KBM-7 (cell line): ENCODE results near the gene PAK1.

ENCODE experiments used
- DNase-seq: peaks from one replicate; pipeline ENCODE4 v3.0.0-alpha.2; 2015
- in situ Hi-C: fragments of 300-500 bp; cut with MboI; formaldehyde crosslinking; loops from 2 replicates; pipeline ENCODE4 v1.14.3; 2020; ENCODE audit warnings: low sequenced_read_pairs, low pct_unique_long_range_greater_than_20kb, mixed read lengths

Gene PAK1

GRCh38 chr11:77411717-77412441, 62.0 kb downstream of the PAK1 start:
- DNase-seq: peak; percentile 94
- in situ Hi-C loops: no loop called here

GRCh38 chr11:77411137-77411707, 62.7 kb downstream of the PAK1 start:
- DNase-seq: peak; percentile 55
- in situ Hi-C loops: no loop called here

- peak; percentile 57 for DNase-seq
- in situ Hi-C loops: no loop called here
Measured at GRCh38 chr11:77410076-77410827, 63.6 kb downstream of the PAK1 start.

- in situ Hi-C loops: no loop called here
- DNase-seq: no peak
Measured at GRCh38 chr11:77409046-77409445, 64.8 kb downstream of the PAK1 start.

- DNase-seq: peak; percentile 61
- in situ Hi-C loops: no loop called here
Measured at GRCh38 chr11:77407613-77408012, 66.3 kb downstream of the PAK1 start.

- DNase-seq: no peak
- in situ Hi-C loops: no loop called here
Measured at GRCh38 chr11:77406396-77406795, 67.5 kb downstream of the PAK1 start.

- in situ Hi-C loops: no loop called here
Measured at GRCh38 chr11:77403211-77403610, 70.7 kb downstream of the PAK1 start.

GRCh38 chr11:77402218-77402556, 71.7 kb downstream of the PAK1 start:
- in situ Hi-C loops: no loop called here
- peak; percentile 34 for DNase-seq

More at GRCh38 chr11:77403211-77403610, 70.7 kb downstream of the PAK1 start:
- no peak for DNase-seq

GRCh38 chr11:77401486-77402217, 72.2 kb downstream of the PAK1 start:
- in situ Hi-C loops: no loop called here
- DNase-seq: peak; percentile 16

GRCh38 chr11:77400775-77401449, 73.0 kb downstream of the PAK1 start:
- in situ Hi-C loops: no loop called here
- no peak for DNase-seq

- no peak for DNase-seq
Measured at GRCh38 chr11:77400271-77400670, 73.6 kb downstream of the PAK1 start.

GRCh38 chr11:77397631-77398030, 76.3 kb downstream of the PAK1 start:
- DNase-seq: no peak
- in situ Hi-C loops: no loop called here

More at GRCh38 chr11:77400271-77400670, 73.6 kb downstream of the PAK1 start:
- in situ Hi-C loops: no loop called here

- no peak for DNase-seq
- in situ Hi-C loops: no loop called here
Measured at GRCh38 chr11:77396911-77397310, 77.0 kb downstream of the PAK1 start.

GRCh38 chr11:77396305-77396704, 77.6 kb downstream of the PAK1 start:
- no peak for DNase-seq
- in situ Hi-C loops: no loop called here

- no peak for DNase-seq
- in situ Hi-C loops: no loop called here
Measured at GRCh38 chr11:77395460-77396173, 78.3 kb downstream of the PAK1 start.

- in situ Hi-C loops: no loop called here
- no peak for DNase-seq
Measured at GRCh38 chr11:77392842-77393241, 81.1 kb downstream of the PAK1 start.

- no peak for DNase-seq
- in situ Hi-C loops: no loop called here
Measured at GRCh38 chr11:77387701-77388100, 86.2 kb downstream of the PAK1 start.

- no peak for DNase-seq
- in situ Hi-C loops: no loop called here
Measured at GRCh38 chr11:77386178-77386577, 87.7 kb downstream of the PAK1 start.
